Suppressor macrophage (primary cell): ENCODE results near the gene PRKCZ.

ENCODE experiments used
- DNase-seq, 4 experiments: peaks; one replicate each; pipeline ENCODE4 v3.0.0-alpha.2; 2020 to 2022

PRKCZ gene

DNA sequence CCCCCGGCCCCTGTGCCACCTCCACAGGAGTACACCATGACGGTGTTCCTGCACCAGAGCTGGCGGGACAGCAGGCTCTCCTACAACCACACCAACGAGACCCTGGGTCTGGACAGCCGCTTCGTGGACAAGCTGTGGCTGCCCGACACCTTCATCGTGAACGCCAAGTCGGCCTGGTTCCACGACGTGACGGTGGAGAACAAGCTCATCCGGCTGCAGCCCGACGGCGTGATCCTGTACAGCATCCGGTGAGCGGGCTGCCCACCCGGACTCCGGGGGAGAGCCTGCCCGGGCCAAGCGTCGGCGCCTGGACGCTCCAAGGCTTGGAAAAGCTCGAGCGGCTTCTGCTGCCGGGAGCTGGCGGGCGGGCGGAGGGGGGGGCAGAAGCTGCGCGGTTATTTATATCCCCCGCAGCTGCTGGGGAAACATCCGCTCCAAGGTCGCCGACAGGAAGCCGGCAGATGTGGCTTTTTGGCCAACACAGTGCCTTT is 24.7 kb upstream of the PRKCZ start:
- peak in 1 of 4 experiments; percentile 8 for DNase-seq

DNA sequence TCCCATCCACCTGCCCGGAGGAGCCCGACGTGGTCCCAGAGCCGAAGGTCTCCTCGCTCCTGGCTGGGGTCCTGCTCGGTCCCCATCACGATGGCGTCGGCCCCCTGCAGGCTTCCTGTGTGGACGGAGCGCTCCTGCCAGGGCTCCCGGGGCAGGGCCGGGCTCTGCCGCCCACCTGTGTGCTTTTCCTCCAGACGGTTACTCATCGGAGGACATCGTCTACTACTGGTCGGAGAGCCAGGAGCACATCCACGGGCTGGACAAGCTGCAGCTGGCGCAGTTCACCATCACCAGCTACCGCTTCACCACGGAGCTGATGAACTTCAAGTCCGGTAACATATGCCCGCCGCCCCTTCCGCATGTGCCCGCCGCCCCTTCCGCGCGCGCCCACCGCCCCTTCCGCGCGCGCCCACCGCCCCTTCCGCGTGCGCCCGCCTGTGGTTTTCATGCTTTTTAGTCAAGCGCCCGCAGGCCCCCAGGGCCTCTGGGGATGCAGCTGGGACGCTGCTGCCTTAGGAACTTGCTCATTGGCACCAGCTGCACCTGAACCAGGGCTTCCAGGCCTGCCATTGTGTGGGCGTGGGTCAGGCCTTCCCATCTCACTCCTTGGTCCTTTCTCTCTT is 22.1 kb upstream of the PRKCZ start:
- no peak for DNase-seq

DNA sequence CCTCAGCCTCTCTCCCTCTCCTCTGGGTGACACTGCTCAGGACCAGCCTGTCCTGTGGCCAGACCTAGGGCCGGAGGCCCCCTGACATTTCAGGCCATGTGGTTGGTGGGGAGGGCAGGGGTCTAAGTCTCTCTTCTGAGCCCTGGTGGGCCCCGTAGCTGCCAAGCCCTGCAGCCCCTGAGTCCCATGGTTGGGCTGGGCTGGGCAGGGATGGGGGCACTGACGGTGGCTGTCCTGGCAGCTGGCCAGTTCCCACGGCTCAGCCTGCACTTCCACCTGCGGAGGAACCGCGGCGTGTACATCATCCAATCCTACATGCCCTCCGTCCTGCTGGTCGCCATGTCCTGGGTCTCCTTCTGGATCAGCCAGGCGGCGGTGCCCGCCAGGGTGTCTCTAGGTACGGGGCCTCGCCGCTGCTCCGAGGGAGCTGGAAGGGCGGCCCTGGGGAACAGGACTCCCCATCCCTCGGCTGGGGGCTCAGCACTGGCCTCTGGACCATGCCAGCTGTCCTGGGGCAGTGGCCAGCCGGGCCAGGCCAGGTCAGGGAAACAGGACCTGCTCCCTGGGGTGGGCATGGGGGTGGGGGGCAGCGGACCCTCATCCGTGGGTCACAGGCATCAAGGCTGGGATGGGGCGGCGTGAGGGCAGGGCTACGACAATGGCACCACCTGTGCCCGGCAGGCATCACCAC is 21.2 kb upstream of the PRKCZ start:
- no peak for DNase-seq

DNA sequence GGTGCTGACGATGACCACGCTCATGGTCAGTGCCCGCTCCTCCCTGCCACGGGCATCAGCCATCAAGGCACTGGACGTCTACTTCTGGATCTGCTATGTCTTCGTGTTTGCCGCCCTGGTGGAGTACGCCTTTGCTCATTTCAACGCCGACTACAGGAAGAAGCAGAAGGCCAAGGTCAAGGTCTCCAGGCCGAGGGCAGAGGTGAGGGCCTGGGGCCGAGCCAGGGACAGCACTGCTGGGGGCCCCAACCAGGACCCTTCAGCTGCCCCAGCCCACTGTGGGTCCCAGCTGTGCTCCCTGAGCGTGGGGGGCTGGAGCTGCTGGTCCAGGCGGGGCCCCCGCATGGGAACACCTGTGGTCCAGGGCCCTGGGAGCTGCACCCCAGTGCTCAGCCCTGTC is 20.6 kb upstream of the PRKCZ start:
- DNase-seq = no peak

DNA sequence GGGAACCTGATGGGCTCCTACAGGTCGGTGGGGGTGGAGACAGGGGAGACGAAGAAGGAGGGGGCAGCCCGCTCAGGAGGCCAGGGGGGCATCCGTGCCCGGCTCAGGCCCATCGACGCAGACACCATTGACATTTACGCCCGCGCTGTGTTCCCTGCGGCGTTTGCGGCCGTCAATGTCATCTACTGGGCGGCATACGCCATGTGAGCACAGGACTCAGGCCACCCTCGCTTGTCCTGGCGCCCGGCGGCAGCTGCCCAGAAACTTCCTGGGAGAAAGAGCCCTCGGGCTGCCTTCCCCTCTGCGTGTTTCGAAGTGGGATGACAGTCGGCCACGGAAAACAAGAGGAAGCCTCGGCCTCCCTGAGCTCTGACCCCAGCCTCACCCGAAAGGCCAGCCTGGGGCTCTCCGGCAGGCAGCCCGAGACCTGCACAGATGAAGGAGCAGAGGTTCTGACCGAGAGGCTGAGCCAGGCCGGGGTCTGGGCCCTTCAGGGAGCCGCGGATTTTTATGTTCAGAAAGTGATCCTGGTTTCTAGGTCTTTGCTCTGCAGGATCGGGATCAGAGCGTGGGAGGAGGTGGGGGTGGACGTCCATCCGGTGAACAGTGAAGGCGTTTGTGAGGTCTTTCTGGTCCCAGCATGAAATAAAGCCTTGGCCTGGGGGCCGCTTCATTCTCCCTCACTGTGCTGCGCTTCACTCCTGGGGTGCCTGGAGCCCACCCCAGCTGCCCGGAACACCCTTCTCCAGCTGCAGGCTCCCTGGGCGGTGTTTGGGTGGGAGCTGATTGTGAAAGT is 19.9 kb upstream of the PRKCZ start:
- DNase-seq = no peak

DNA sequence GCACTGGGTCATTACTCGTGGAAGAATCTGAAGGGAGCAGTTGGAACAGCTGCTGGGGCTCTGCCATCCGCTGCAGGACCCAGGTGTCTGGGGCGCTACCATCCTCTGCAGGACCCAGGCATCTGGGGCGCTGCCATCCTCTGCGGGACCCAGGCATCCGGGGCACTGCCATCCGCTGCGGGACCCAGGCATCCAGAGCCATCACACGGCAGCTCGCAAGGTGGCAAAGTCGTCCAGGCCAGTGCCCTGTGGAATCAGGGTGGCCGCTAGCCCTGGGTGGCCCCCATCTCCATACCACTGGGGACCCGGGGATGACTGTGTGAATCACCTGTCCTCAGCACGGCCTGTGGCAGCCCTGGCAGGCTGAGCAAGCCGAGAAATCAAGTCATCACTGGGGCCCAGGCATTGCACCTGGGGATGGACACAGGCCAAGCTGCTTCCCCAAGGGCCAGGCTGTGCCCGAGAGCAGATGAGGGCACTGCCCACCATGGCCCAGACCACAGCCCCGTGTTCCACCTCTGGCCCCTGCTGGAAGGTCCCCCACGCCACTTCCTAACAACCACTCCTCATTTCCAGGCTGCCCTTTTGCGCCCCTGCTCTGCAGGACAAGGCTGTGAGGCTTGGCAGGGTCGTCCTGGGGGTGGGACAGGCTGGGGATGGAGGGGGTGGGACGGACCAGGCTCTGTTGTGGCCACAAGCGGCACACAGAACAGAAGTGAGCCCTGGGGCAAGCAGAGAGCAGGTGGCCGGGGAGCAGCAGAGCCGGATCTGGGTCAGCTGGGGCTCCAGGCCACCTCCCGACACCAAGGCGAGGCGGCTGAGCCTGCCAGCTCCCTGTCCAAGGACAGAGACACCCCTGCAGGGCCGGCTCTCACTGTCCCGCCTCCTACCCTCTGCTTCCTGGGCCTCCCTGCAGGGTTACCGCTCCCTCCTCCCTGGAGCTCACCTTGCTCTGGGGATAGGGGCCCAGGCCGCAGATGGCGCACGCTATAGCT is 18.4 kb upstream of the PRKCZ start:
- DNase-seq = no peak

DNA sequence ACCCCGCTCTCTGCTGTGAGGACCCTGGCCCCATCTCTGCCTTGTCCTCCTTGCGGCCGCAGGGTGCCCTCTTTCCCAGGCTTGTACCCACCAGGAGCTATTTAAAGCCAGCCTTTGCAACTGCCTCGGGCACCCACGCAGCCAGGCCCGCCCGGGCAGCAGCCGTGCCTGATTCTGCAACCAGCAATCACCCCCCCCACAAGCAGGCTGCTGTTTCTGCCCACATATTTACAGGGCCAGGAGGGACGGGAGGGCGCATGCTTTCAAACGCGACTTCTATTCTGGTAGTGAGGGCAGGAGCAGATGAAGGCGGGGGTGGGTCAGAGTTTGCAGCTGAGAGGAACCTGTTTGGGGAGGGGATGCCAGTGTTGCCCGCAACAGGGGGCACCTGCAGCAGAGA is 17.5 kb upstream of the PRKCZ start:
- no peak for DNase-seq

DNA sequence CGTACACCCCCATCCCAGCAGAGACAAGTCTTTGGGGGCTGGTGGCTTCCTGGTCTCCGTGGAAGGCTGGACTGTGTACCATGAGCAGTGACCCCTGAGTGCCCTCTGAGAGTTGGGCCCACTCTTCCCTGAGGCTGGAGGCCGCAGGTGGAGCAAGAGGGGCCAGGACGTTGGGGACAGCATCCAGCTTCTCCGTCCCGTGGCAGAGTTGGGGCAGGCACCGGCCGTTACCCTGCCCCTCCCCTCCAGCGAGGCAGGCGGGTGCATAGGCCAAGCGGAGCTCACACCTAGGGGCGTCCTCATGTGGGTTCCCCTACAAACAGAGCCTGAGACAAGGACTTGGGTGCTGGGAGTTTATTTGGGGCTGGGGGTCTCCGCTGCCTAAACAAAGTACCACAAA is 17.0 kb upstream of the PRKCZ start:
- no peak for DNase-seq

DNA sequence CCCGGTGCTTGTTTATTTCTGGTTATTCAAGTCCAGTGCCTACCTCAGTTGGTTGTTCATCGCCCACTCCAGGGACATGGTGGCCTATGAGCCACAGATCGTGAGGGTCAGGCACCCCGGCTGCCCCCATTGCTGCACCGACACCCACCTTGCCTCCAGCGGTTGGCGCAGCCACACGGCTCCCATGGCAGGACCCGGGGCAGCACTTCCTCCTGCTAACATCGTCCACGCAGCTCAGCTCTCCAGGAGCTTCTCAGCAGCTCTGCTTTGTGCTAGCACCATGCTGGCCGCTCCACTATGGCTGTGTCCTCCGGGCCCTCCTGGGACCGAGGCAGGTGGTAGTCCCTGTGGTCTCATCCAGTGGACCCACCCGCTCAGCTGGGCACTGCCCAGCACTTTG is 13.9 kb upstream of the PRKCZ start:
- no peak for DNase-seq

DNA sequence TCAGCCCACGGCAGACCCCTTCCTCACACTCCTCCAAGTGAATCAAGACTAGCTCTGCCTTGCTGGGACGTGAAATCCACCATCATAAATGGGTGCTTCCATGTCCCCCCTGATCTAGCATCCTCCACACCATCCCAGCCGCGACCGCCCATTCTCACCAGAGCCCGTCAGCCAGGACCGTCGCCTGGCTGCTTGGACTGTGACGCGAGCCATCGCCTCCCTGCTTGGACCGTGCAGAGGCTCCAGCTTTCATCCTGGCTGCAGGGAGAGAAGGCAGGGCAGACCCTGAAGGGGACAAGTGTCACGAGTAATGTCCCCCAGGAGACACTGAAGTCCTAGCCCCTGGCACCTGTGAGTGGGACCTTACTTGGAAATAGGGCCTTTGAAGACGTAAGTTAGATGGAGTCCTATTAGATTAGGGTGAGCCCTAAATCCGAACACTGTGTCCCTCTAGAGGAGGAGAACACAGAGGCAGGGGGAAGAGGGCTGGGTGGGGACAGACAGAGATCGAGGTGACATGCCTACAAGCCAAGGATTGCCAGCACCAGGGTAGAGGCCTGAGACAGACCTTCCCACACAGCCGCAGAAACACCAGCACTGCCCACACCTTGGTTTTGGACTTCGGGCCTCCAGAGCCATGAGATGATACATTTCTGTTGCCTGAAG is 12.8 kb upstream of the PRKCZ start:
- DNase-seq = no peak

DNA sequence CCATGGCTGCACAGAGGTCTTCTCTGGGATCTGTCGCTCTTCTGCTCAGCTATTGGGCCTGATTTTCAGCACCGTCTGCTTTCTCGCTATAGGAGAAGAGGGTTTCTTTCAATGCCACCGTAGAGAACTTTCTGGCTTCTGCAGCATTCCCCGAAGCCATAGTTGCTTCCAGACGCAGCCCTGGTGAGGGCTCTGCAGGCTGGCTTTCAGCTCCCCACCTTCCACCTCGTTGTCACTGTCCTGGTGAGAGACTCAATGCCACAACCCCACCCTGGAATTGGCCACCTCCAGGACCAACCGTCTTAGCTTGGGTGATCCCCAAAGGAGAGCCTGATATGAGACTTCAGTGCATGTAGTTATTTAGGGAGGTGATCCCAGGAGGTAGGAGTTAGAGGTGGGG is 12.0 kb upstream of the PRKCZ start:
- no peak for DNase-seq

DNA sequence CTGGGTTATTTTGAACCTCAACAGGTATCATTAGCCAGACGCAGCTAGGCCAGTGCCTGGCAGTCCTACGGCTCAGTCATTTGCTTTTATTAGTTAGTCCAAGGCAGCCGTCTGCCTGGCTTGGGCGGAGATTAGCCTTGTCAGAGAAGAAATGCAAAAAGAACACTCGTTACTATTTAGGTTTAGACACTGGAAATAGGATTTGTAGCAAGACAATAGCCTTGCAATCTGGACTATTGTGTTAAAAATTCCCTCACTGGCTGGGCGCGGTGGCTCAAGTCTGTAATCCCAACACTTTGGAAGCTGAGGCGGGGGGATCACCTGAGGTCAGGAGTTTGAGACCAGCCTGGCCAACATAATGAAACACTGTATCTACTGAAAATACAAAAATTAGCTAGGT is 11.0 kb upstream of the PRKCZ start:
- no peak for DNase-seq

DNA sequence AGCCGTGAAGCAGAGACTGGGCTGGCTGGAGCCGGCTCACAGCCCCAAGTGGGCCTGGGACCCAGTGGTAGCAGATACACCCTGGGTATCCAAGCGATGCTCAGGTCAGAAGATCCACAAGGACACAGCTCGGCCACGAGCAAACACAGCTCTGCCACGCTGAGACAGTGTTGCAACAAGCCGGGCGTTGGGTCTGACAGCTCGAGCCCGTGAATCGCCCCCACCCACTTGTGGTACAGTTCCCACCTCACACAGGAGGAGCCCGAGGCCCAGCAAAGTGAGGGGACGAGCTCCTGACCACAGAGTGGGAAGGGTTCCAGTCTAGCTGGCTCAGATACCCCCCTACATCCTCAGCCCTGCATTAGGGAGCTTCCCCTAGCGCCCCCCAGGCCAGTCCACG is 8.9 kb upstream of the PRKCZ start:
- DNase-seq = no peak

DNA sequence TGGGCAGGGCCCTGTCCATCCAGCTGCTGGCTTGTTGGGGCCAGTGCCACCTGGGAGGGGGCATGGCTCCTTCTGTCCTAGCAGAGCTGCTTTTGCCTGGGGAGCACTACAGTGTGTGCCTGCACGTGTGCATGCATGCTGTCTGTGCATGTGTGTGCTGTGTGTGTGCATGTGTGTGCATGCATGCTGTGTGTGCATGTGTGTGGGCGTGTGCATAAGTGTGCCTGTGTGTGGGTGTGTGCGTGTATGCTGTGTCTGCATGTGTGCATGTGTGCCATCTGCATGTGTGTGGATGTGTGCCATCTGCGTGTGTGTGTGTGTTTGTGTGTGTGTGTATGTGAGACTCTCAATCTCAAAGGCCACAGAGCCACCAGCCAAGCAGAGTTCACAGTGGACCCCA is 8.3 kb upstream of the PRKCZ start:
- no peak for DNase-seq

DNA sequence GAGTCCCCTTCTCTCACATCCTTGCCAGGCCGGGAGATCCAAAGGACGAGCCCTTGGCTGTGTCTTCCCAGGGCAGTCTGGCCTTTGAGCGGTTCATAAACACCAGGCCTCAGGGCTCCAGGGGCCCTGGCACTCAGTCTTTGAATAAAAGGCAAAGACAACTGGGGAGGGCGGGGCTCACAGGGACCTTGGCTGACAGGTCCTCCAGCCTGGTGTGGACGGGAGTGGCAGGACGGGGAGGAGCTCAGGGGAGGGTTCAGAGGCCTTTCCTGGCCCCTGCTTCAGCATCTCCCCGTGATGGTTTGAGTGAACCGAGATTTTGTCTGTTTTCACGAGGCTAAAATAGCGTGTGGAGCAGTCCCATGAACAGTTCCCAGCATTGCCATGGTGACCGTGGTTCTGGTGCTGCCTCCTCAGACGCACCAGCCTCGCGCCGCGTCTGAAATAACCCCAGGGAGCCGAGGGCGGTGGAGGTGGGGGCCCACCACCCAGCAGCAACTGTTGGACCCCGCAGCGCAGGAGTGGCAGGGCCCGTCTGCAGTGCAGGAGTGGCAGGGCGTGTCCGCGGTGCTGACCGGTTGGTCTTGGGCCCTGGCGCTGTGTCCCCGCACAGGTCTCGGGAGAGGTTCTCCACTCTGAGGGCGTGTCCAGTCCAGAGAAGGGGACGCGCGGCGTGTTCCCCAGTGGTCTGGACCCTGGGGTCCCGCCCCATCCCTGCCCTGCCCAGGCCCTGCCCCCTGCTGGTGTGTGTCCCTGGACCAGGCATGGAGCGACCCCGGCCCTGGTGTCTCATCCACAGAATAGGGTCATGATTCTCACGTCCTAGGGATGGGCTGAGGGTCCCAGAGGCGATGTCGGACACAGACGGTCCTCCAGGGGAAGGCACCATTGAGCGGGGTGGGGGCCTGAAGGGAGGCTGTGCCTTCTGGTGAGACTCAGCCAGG is 7.1 kb upstream of the PRKCZ start:
- DNase-seq = no peak

DNA sequence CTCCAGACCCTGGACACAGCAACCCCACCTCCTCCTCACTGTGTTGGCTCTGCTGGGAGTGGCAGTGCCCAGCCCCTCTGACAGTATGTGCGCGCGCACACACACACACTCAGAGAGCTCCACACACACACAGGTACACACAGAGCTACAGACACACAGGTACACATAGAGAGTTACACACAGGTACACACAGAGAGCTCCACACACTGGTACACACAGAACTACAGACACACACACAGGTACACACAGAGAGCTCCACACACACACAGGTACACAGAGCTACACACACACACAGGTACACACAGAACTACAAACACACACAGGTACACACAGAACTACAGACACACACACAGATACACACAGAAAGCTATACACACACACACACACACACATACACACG is 6.3 kb upstream of the PRKCZ start:
- no peak for DNase-seq

DNA sequence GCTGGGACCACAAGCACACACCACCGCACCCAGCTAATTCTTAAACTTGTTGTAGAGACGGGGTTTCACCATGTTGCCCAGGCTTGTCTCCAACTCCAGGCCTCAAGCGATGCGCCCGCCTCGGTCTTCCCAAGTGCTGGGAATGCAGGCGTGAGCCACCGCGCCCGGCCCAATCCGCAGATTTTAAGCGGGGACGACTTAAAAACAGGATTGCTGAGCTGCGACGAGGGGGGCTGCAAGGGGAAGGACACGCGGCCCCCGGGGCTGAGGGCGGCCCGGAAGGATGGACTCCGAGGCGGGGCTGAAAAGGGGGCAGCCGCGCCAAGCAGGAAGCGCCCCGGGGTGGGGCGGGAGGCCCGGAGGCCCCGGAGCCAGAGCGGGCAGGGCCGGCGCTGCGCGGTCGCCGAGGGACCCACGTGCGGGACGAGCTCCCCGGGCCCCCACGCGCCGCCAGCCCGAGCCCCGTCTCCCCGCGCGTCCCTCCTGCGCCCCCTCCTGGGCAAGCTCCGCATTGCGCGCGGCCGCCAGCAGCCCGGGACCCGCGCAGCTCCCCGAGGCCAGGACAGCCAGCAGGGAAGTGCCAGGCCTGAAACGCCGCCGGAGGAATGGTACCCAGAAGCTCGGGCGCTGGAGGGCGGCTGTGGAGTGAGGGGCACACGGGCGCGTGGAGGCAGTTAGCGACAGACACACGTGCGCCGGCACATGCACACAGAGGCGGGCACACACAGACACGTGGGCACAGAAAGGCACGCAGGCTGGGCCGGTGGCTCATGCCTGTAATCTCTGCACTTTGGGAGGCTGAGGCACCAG is 5.5 kb upstream of the PRKCZ start:
- DNase-seq = peak; percentile 68 to 87 (median 85)

DNA sequence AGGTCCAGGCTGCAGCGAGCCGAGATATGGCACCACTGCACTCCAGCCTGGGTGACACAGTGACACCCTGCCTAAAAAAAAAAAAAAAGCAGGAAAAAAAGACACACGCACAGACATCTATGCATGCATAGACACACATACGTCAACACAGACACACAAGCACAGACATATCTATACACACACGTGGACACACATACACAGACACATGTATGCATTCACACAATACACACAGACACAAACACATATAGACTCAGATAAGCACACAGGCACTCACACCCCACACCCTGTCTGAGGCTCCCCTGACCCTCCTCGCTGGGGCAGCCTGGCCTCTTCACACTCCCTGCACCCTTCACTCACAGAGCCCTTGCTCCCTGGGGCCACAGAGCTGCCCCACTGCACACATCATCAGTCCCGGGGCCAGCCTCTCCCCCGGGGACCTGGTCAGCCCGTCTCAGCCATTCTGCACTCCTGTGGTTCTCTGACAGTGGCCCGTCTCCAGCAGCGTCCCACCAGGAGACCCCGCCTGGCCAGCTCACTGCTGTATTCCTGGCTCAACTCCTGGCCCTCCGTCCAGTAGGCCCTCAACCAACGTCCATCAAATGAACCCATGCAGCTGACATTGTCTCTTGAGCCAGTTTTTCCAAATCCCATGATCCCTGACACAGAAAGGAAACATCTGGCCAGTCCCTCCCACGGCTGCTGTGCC is 4.6 kb upstream of the PRKCZ start:
- DNase-seq = no peak
